Measurements from ENCODE around the gene NKTR. TPM values are rescaled to one million over a fixed set of nuclear protein-coding genes. Genes with fewer than 3 reads are reported as not detected.

The NKTR gene
- total and polyA plus RNA-seq, 9 of the 15 experiments (the other 6 are each of a cell fraction or from before 2014, with no cell fraction given): 19.7 to 123 (median 92.6) TPM

GRCh38 chr3:42605546-42606173 lies 5.2 kb downstream of the NKTR start (continued):
- TF ChIP-seq, protein P1, sequence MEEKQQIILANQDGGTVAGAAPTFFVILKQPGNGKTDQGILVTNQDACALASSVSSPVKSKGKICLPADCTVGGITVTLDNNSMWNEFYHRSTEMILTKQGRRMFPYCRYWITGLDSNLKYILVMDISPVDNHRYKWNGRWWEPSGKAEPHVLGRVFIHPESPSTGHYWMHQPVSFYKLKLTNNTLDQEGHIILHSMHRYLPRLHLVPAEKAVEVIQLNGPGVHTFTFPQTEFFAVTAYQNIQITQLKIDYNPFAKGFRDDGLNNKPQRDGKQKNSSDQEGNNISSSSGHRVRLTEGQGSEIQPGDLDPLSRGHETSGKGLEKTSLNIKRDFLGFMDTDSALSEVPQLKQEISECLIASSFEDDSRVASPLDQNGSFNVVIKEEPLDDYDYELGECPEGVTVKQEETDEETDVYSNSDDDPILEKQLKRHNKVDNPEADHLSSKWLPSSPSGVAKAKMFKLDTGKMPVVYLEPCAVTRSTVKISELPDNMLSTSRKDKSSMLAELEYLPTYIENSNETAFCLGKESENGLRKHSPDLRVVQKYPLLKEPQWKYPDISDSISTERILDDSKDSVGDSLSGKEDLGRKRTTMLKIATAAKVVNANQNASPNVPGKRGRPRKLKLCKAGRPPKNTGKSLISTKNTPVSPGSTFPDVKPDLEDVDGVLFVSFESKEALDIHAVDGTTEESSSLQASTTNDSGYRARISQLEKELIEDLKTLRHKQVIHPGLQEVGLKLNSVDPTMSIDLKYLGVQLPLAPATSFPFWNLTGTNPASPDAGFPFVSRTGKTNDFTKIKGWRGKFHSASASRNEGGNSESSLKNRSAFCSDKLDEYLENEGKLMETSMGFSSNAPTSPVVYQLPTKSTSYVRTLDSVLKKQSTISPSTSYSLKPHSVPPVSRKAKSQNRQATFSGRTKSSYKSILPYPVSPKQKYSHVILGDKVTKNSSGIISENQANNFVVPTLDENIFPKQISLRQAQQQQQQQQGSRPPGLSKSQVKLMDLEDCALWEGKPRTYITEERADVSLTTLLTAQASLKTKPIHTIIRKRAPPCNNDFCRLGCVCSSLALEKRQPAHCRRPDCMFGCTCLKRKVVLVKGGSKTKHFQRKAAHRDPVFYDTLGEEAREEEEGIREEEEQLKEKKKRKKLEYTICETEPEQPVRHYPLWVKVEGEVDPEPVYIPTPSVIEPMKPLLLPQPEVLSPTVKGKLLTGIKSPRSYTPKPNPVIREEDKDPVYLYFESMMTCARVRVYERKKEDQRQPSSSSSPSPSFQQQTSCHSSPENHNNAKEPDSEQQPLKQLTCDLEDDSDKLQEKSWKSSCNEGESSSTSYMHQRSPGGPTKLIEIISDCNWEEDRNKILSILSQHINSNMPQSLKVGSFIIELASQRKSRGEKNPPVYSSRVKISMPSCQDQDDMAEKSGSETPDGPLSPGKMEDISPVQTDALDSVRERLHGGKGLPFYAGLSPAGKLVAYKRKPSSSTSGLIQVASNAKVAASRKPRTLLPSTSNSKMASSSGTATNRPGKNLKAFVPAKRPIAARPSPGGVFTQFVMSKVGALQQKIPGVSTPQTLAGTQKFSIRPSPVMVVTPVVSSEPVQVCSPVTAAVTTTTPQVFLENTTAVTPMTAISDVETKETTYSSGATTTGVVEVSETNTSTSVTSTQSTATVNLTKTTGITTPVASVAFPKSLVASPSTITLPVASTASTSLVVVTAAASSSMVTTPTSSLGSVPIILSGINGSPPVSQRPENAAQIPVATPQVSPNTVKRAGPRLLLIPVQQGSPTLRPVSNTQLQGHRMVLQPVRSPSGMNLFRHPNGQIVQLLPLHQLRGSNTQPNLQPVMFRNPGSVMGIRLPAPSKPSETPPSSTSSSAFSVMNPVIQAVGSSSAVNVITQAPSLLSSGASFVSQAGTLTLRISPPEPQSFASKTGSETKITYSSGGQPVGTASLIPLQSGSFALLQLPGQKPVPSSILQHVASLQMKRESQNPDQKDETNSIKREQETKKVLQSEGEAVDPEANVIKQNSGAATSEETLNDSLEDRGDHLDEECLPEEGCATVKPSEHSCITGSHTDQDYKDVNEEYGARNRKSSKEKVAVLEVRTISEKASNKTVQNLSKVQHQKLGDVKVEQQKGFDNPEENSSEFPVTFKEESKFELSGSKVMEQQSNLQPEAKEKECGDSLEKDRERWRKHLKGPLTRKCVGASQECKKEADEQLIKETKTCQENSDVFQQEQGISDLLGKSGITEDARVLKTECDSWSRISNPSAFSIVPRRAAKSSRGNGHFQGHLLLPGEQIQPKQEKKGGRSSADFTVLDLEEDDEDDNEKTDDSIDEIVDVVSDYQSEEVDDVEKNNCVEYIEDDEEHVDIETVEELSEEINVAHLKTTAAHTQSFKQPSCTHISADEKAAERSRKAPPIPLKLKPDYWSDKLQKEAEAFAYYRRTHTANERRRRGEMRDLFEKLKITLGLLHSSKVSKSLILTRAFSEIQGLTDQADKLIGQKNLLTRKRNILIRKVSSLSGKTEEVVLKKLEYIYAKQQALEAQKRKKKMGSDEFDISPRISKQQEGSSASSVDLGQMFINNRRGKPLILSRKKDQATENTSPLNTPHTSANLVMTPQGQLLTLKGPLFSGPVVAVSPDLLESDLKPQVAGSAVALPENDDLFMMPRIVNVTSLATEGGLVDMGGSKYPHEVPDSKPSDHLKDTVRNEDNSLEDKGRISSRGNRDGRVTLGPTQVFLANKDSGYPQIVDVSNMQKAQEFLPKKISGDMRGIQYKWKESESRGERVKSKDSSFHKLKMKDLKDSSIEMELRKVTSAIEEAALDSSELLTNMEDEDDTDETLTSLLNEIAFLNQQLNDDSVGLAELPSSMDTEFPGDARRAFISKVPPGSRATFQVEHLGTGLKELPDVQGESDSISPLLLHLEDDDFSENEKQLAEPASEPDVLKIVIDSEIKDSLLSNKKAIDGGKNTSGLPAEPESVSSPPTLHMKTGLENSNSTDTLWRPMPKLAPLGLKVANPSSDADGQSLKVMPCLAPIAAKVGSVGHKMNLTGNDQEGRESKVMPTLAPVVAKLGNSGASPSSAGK (IDR thresholded peaks at IDR 0.05): no peak
- TF ChIP-seq GABPA (tag; conservative IDR thresholded peaks at IDR 0.05; ENCODE audit: low read depth) (no peak), ZNF444 (CRISPR knock-in tag; IDR thresholded peaks at IDR 0.05) (no peak), TCF7L2 (IDR thresholded peaks at IDR 0.05; ENCODE audit: low read depth, low read length) (no peak), ZBTB11 (CRISPR knock-in tag; IDR thresholded peaks at IDR 0.05) (no peak), NFYB (IDR thresholded peaks at IDR 0.05; ENCODE audit: extremely low read depth, insufficient read length) (no peak), ZNF395 (CRISPR knock-in tag; IDR thresholded peaks at IDR 0.05) (peak; percentile 52; the same call in 1 of the 2 replicates), PHF21A (IDR thresholded peaks at IDR 0.05; ENCODE audit: borderline replicate concordance, low read depth) (no peak), SRSF3 (IDR thresholded peaks at IDR 0.05; ENCODE audit: insufficient read depth, low read length) (no peak)

Measured in K562 (cell line).